Body of pancreas (tissue), 4 donors: ENCODE data around the gene FAM50A.

ENCODE experiments used
- POLR2A ChIP-seq, 3 donors: fragments of 450-650 bp; IDR thresholded peaks; one replicate each; pipeline ENCODE4 v1.6.1; 2016; ENCODE audit warnings: antibody characterized with exemption in 3 of 3, mild to moderate bottlenecking in 2 of 3
- TF ChIP-seq, protein P1 (sequence below), 7 experiments: fragments of 450-650 bp in 4 of 7; fragments of 200-600 bp in 3 of 7; sonication (generic) in 3 of 7; IDR thresholded peaks; one replicate each; pipeline ENCODE4 v1.5.1; 2016 to 2019; ENCODE audit warnings: antibody characterized with exemption in 7 of 7

DNA sequence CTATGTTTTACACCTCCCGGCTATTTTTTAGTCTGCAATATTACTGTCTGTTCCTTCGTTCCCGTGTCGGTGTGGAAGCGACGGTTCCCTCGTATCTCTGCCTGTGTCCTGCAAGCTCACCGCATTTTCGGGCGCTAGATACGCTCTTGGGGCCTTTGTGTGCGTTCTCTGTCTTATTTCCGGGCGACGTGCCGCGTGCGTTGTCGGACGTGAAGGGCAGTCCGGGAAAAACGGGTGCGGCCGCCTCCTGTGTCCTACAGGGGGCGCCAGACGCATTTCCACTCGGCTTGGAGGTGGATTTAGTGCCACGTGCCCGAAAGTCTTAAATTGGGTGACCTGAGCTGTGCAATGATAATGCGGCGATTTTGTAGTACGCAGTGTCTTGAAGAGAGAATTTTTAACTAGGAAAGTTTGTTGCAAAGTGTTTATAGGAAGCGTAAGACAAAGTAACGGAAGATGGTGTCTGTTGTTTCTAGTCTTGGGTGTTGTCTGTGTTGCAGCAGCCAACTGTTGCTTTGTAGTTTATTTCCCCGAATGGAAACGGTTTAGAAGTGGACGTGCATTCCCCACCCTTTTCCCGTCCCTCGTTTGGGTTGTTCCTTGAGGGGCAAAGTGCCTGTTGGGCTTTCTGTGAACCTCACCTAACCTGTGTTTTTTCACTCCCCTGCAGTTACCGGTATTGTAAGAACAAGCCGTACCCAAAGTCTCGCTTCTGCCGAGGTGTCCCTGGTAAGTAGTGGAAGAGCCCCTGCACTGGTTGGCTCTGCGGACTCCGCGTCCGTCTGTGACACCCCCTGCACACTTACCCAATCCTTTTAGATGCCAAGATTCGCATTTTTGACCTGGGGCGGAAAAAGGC lies 45.0 kb upstream of the FAM50A start:
- TF ChIP-seq POLR2A (IDR thresholded peaks at IDR 0.05): no peak
- TF ChIP-seq, protein P1, sequence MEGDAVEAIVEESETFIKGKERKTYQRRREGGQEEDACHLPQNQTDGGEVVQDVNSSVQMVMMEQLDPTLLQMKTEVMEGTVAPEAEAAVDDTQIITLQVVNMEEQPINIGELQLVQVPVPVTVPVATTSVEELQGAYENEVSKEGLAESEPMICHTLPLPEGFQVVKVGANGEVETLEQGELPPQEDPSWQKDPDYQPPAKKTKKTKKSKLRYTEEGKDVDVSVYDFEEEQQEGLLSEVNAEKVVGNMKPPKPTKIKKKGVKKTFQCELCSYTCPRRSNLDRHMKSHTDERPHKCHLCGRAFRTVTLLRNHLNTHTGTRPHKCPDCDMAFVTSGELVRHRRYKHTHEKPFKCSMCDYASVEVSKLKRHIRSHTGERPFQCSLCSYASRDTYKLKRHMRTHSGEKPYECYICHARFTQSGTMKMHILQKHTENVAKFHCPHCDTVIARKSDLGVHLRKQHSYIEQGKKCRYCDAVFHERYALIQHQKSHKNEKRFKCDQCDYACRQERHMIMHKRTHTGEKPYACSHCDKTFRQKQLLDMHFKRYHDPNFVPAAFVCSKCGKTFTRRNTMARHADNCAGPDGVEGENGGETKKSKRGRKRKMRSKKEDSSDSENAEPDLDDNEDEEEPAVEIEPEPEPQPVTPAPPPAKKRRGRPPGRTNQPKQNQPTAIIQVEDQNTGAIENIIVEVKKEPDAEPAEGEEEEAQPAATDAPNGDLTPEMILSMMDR (IDR thresholded peaks at IDR 0.05): peak; percentile 57 to 90 (median 82)
